SK-N-SH treated with all-trans-retinoic acid at 6 μM for 48 hours (cell line): ENCODE data around the gene PTPRD.

Experiments
- BACH2 ChIP-seq: fragments of 250-450 bp; sonication (Bioruptor Pico); IDR thresholded peaks from 2 replicates; pipeline ENCODE4 v1.9.0; 2021; ENCODE audit warnings: mild to moderate bottlenecking, borderline replicate concordance
- CREB5 ChIP-seq: fragments of 250-450 bp; sonication (Bioruptor Pico); IDR thresholded peaks from 2 replicates; pipeline ENCODE4 v1.5.1; 2020; ENCODE audit warnings: low read depth, mild to moderate bottlenecking, moderate library complexity
- CSRNP3 ChIP-seq: fragments of 250-450 bp; sonication (Bioruptor Pico); IDR thresholded peaks from 2 replicates; pipeline ENCODE4 v1.5.1; 2021; ENCODE audit warnings: mild to moderate bottlenecking, moderate library complexity
- ESRRG ChIP-seq: fragments of 250-450 bp; sonication (Bioruptor Pico); IDR thresholded peaks from 2 replicates; pipeline ENCODE4 v1.6.1; 2021; ENCODE audit warnings: mild to moderate bottlenecking
- GLIS3 ChIP-seq: fragments of 250-450 bp; sonication (Bioruptor Pico); IDR thresholded peaks from 2 replicates; pipeline ENCODE4 v1.5.0; 2020; ENCODE audit warnings: mild to moderate bottlenecking, moderate library complexity
- PATZ1 ChIP-seq: fragments of 250-450 bp; sonication (Bioruptor Pico); IDR thresholded peaks from 2 replicates; pipeline ENCODE4 v1.8.0; 2020; ENCODE audit warnings: mild to moderate bottlenecking, moderate library complexity, borderline replicate concordance
- PPARA ChIP-seq: fragments of 250-450 bp; sonication (Bioruptor Pico); IDR thresholded peaks from 2 replicates; pipeline ENCODE4 v1.5.0; 2020; ENCODE audit warnings: mild to moderate bottlenecking, borderline replicate concordance
- TOX ChIP-seq: fragments of 250-450 bp; sonication (Bioruptor Pico); IDR thresholded peaks from 2 replicates; pipeline ENCODE4 v1.8.0; 2021; ENCODE audit warnings: mild to moderate bottlenecking, moderate library complexity, borderline replicate concordance
- ZC3H10 ChIP-seq: fragments of 250-450 bp; sonication (Bioruptor Pico); IDR thresholded peaks from 2 replicates; pipeline ENCODE4 v1.5.1; 2021; ENCODE audit warnings: mild to moderate bottlenecking, moderate library complexity
- ZFP30 ChIP-seq: fragments of 450-650 bp; formaldehyde crosslinking; IDR thresholded peaks from 2 replicates; pipeline ENCODE4 v1.5.0; 2022; ENCODE audit warnings: mild to moderate bottlenecking, moderate library complexity

GRCh38 chr9:8611153-8611552 lies 2001.6 kb downstream of the PTPRD start:
- TF ChIP-seq ZC3H10 (CRISPR knock-in tag) (no peak), ESRRG (CRISPR knock-in tag) (no peak), ZFP30 (no peak), GLIS3 (CRISPR knock-in tag) (no peak), PPARA (CRISPR knock-in tag) (no peak), CREB5 (CRISPR knock-in tag) (no peak), BACH2 (CRISPR knock-in tag) (no peak), CSRNP3 (CRISPR knock-in tag) (no peak), PATZ1 (CRISPR knock-in tag) (no peak), TOX (no peak)
